HFF-Myc (cell line): ENCODE measurements around the gene TGM1.

Experiments used
- DNase-seq: peaks from one replicate; pipeline ENCODE4 v3.0.0-alpha.2; 2011; ENCODE audit warnings: low read depth; ENCODE audit errors: extremely low read depth
- H3K4me3 ChIP-seq: replicated peaks from 2 replicates; pipeline ENCODE4 v1.5.1; 2011; ENCODE audit warnings: low read depth, mild to moderate bottlenecking, control low read depth, low read length
- CTCF ChIP-seq: IDR thresholded peaks from 2 replicates; pipeline ENCODE4 v1.5.1; 2012; ENCODE audit warnings: mild to moderate bottlenecking, low read depth, low read length, control low read depth; ENCODE audit errors: missing control alignments

TGM1 gene

DNA sequence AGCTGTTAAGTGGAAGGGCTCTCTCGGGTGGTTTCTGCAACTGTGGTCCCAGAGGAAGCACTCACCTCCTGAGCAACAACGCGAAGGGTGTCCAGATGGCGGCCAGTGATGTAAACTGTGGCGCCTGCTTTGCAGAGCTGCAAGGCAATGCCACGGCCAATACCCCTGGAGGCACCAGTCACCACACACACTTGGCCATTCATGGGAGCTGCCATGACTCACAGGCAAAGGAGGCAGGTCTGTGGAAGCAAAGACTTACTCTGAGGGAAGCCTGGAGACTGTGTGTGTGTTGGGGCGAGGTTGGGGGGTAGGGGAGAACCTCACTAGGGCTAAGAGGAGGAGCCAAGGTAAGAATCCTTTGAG, 35.9 kb upstream of the TGM1 start:
- TF ChIP-seq CTCF: no peak
- H3K4me3 ChIP-seq: peak overlapping the region; percentile 91
- no peak for DNase-seq

DNA sequence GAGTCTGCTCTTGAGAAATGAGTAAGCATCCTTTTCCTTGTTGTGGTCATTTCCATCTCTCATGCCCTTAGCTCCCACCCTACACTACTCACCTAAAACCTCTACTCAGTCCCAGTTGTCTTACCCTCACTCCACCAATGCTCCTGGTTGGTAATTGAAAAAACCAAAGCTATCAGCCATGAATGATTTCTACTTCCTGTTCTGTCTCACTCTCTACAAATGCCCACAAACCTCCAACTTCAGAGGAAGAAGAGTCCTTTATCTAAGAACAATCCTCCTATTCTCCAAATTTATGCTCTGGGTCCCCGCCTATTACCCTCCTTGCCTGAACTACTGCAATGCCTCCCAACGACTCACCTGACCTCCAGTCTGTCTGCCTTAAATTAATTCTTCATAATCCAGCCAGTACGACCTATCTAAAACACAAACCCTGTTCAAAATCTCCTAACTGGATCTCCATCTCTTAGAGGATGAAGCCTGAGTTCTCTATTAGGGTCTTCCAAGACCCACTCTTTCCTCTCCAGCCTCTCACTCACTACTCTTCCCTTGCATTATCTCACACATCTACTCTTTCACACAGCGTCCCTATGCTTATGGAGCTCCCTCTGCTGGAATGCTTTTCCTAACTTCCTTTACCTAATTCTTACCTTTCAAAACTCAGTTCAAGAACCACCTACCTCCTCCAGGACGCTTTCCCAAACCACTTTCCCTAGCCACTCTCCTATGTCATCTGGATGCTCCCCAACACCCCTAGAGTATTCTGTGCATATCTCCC, 34.4 kb upstream of the TGM1 start:
- no peak for DNase-seq
- peak; percentile 44 for TF ChIP-seq CTCF
- no peak overlapping the region for H3K4me3 ChIP-seq

DNA sequence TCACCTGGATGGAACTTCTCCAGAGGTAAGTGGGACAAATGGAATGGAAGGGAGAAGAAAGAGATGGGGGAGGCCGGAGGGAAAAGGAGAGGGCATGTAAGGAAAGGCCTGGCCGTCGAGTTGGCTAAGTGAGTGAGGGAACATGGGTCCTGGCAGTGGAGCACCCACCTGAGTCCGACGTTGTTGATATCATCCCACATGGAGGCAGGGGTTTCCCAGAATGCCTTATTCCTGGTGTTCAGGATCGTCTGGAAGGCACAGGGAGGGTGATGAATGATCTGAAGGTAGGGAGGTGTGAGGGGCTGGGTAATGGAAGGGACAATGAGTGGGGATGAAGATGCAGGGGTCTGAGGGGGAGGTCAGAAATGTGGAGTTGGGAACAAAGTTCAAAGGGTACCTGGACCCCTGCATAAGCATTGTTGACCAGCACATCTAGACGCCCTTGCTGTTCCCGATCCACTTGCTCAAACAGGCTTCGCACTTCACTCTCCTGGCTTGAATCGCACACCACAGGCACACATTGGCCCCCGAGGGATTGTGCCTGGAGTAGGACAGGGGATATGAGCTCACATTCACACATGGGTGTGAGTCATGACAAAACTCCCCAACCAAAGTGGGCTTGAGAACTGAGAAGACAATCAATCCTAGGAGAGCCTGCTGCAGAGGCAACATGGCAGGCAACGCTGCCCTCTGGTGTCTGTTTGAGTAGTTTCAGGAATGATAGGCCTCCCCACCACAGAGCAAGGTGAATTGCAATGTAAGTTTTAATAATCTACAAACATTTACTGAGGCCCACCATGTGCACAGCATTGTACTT, 33.6 kb upstream of the TGM1 start:
- H3K4me3 ChIP-seq: no peak overlapping the region
- peak; percentile 84 for DNase-seq

GRCh38 chr14:24293525-24293924, 30.5 kb upstream of the TGM1 start:
- TF ChIP-seq CTCF: no peak
- no peak overlapping the region for H3K4me3 ChIP-seq
- no peak for DNase-seq

More for the DNA sequence above, 33.6 kb upstream of the TGM1 start:
- peak; percentile 83 for TF ChIP-seq CTCF

GRCh38 chr14:24292118-24292807, 29.3 kb upstream of the TGM1 start:
- no peak overlapping the region for H3K4me3 ChIP-seq
- no peak for DNase-seq
- no peak for TF ChIP-seq CTCF

GRCh38 chr14:24291446-24292117, 28.6 kb upstream of the TGM1 start:
- no peak for TF ChIP-seq CTCF
- no peak overlapping the region for H3K4me3 ChIP-seq
- DNase-seq: no peak
